Skeletal muscle tissue (tissue), 4 donors: ENCODE measurements around the gene LAMC3. TPM values are rescaled to one million over a fixed set of nuclear protein-coding genes. Genes with fewer than 3 reads are reported as not detected.

Experiments used
- H3K27ac ChIP-seq: one replicate; pipeline ENCODE4 v1.7.0; 2013; ENCODE audit warnings: mild to moderate bottlenecking, low read depth, low read length, inconsistent platforms
- H3K27me3 ChIP-seq, 3 donors: one replicate each; pipeline ENCODE4 v1.7.0; 2013; ENCODE audit warnings: low read length in 3 of 3; ENCODE audit not compliant: control insufficient read depth in 3 of 3, insufficient read depth in 3 of 3
- H3K36me3 ChIP-seq, 3 donors: one replicate each; pipeline ENCODE4 v1.7.0; 2013; ENCODE audit warnings: low read length in 3 of 3; ENCODE audit not compliant: control insufficient read depth in 3 of 3, insufficient read depth in 3 of 3
- H3K4me1 ChIP-seq, 3 donors: one replicate each; pipeline ENCODE4 v1.7.0; 2013; ENCODE audit warnings: low read length in 3 of 3, mild to moderate bottlenecking in 3 of 3; ENCODE audit not compliant: control insufficient read depth in 3 of 3, insufficient read depth in 3 of 3
- H3K4me3 ChIP-seq, 3 donors: one replicate each; pipeline ENCODE4 v1.7.0; 2013; ENCODE audit warnings: low read length in 3 of 3
- H3K9ac ChIP-seq, 3 donors: one replicate each; pipeline ENCODE4 v1.7.0; 2013; ENCODE audit warnings: low read length in 3 of 3, mild to moderate bottlenecking in 3 of 3, moderate library complexity in 2 of 3, low read depth in 1 of 3
- H3K9me3 ChIP-seq, 3 donors: one replicate each; pipeline ENCODE4 v1.7.0; 2013; ENCODE audit warnings: low read length in 3 of 3; ENCODE audit not compliant: control insufficient read depth in 3 of 3
- total RNA-seq: library from RNA; depleted of rRNA; stranded (reverse); fragments of >200 nt; gene quantifications from one replicate; pipeline ENCODE4 v1.2.3, GENCODE V29; 2014
- donor health status: Osteomylitis.

Gene LAMC3
- total RNA-seq, 1 donor from 2014 or later, result 0.52 TPM

- peaks cover 0 to 45% (median 12%) of the 10 kb centered on the region in 3 donors for H3K27me3 ChIP-seq
- H3K36me3 ChIP-seq, result no peaks in the 10 kb centered on the region
- no peak overlapping the region for H3K9ac ChIP-seq
- H3K27ac ChIP-seq, result no peak overlapping the region
- H3K4me1 ChIP-seq, result peaks cover 10 to 23% (median 11%) of the 10 kb centered on the region in 3 donors
- no peaks in the 10 kb centered on the region for H3K9me3 ChIP-seq
- H3K4me3 ChIP-seq, result no peak overlapping the region
These were observed 60.7 kb downstream of the LAMC3 start for GRCh38 chr9:131069699-131070098.

GRCh38 chr9:131072107-131072870, 63.3 kb downstream of the LAMC3 start:
- Histone ChIP-seq H3K9me3 (no peaks in the 10 kb centered on the region), H3K36me3 (no peaks in the 10 kb centered on the region), H3K27ac (no peak overlapping the region), H3K9ac (no peak overlapping the region), H3K4me1 (peaks cover 10 to 23% (median 11%) of the 10 kb centered on the region in 3 donors), H3K4me3 (no peak overlapping the region), H3K27me3 (peaks cover 0 to 42% (median 8%) of the 10 kb centered on the region in 3 donors)

- peaks cover 10 to 23% (median 11%) of the 10 kb centered on the region in 3 donors for H3K4me1 ChIP-seq
- no peak overlapping the region for H3K4me3 ChIP-seq
- no peaks in the 10 kb centered on the region for H3K9me3 ChIP-seq
- no peak overlapping the region for H3K27ac ChIP-seq
- H3K9ac ChIP-seq, result no peak overlapping the region
- peaks cover 0 to 38% (median 8%) of the 10 kb centered on the region in 3 donors for H3K27me3 ChIP-seq
- no peaks in the 10 kb centered on the region for H3K36me3 ChIP-seq
These were observed 63.9 kb downstream of the LAMC3 start for GRCh38 chr9:131072871-131073237.

GRCh38 chr9:131076347-131077195, 67.6 kb downstream of the LAMC3 start:
- Histone ChIP-seq H3K9me3 (no peaks in the 10 kb centered on the region), H3K36me3 (no peaks in the 10 kb centered on the region), H3K27ac (no peak overlapping the region), H3K27me3 (peaks cover 0 to 12% (median 5%) of the 10 kb centered on the region in 3 donors), H3K4me1 (peaks cover 2 to 10% (median 3%) of the 10 kb centered on the region in 3 donors), H3K9ac (no peak overlapping the region), H3K4me3 (no peak overlapping the region)

- Histone ChIP-seq H3K27ac (no peak overlapping the region), H3K4me1 (no peaks in the 10 kb centered on the region), H3K9me3 (no peaks in the 10 kb centered on the region), H3K4me3 (no peak overlapping the region), H3K36me3 (no peaks in the 10 kb centered on the region), H3K27me3 (peaks cover 0 to 7% (median 5%) of the 10 kb centered on the region in 3 donors), H3K9ac (no peak overlapping the region)
These were observed 69.7 kb downstream of the LAMC3 start for GRCh38 chr9:131078427-131079366.

GRCh38 chr9:131080589-131080988, 71.6 kb downstream of the LAMC3 start:
- Histone ChIP-seq H3K9me3 (no peaks in the 10 kb centered on the region), H3K27me3 (peaks cover 0 to 13% (median 8%) of the 10 kb centered on the region in 3 donors), H3K4me1 (no peaks in the 10 kb centered on the region)

GRCh38 chr9:131081868-131082267, 72.9 kb downstream of the LAMC3 start:
- Histone ChIP-seq H3K27me3 (peaks cover 0 to 10% (median 8%) of the 10 kb centered on the region in 3 donors), H3K4me3 (no peak overlapping the region), H3K4me1 (no peaks in the 10 kb centered on the region), H3K9me3 (no peaks in the 10 kb centered on the region), H3K36me3 (no peaks in the 10 kb centered on the region), H3K27ac (no peak overlapping the region), H3K9ac (no peak overlapping the region)

More at GRCh38 chr9:131080589-131080988, 71.6 kb downstream of the LAMC3 start:
- no peak overlapping the region for H3K27ac ChIP-seq
- H3K36me3 ChIP-seq, result no peaks in the 10 kb centered on the region
- H3K9ac ChIP-seq, result no peak overlapping the region
- no peak overlapping the region for H3K4me3 ChIP-seq

GRCh38 chr9:131082774-131083512, 74.0 kb downstream of the LAMC3 start:
- Histone ChIP-seq H3K36me3 (no peaks in the 10 kb centered on the region), H3K9ac (no peak overlapping the region), H3K4me1 (no peaks in the 10 kb centered on the region), H3K27ac (no peak overlapping the region), H3K9me3 (no peaks in the 10 kb centered on the region), H3K4me3 (no peak overlapping the region), H3K27me3 (peaks cover 0 to 13% (median 10%) of the 10 kb centered on the region in 3 donors)
